Neural cell (in vitro differentiated cells): ENCODE measurements around the gene GRIA1.

ENCODE experiments used
- CTCF ChIP-seq: fragments of 450-650 bp; IDR thresholded peaks from 2 replicates; pipeline ENCODE4 v1.5.1; 2014; ENCODE audit warnings: antibody characterized with exemption, mild to moderate bottlenecking, moderate library complexity; ENCODE audit not compliant: poor library complexity, severe bottlenecking
- EP300 ChIP-seq: fragments of 450-650 bp; conservative IDR thresholded peaks from 2 replicates; pipeline ENCODE4 v1.6.1; 2014; ENCODE audit warnings: antibody characterized with exemption, mild to moderate bottlenecking, moderate library complexity; ENCODE audit not compliant: poor library complexity, severe bottlenecking
- EZH2 ChIP-seq: fragments of 200-600, 300-800 bp; shearing (Covaris generic), sonication (generic); IDR thresholded peaks from 2 replicates; pipeline ENCODE4 v1.6.1; 2014; ENCODE audit warnings: antibody characterized with exemption, low read length, borderline replicate concordance, mild to moderate bottlenecking; ENCODE audit not compliant: insufficient read depth, poor library complexity, severe bottlenecking
- TF ChIP-seq, protein P1 (sequence below): IDR thresholded peaks from 2 replicates; pipeline ENCODE4 v1.6.1; 2012; ENCODE audit warnings: borderline replicate concordance

DNA sequence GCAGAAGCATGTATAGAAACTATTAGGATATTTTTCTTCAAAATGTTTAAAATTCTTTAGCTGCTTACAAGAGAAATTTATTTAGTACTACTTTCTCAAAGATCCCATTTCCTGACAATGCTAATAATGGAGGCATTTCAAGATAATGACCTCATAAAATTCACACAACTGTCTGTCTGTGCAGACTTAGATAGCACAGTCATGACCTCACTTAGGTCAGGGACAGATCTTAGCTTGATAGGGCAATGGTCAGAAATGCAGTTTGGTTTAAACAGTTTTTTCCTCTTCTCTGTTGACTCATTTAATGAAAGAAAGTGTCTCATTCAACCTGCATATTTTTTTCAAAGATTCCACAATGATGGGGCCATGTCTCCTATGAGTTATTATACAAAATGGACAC lies 128.4 kb downstream of the GRIA1 start:
- no peak for TF ChIP-seq CTCF
- TF ChIP-seq, protein P1, sequence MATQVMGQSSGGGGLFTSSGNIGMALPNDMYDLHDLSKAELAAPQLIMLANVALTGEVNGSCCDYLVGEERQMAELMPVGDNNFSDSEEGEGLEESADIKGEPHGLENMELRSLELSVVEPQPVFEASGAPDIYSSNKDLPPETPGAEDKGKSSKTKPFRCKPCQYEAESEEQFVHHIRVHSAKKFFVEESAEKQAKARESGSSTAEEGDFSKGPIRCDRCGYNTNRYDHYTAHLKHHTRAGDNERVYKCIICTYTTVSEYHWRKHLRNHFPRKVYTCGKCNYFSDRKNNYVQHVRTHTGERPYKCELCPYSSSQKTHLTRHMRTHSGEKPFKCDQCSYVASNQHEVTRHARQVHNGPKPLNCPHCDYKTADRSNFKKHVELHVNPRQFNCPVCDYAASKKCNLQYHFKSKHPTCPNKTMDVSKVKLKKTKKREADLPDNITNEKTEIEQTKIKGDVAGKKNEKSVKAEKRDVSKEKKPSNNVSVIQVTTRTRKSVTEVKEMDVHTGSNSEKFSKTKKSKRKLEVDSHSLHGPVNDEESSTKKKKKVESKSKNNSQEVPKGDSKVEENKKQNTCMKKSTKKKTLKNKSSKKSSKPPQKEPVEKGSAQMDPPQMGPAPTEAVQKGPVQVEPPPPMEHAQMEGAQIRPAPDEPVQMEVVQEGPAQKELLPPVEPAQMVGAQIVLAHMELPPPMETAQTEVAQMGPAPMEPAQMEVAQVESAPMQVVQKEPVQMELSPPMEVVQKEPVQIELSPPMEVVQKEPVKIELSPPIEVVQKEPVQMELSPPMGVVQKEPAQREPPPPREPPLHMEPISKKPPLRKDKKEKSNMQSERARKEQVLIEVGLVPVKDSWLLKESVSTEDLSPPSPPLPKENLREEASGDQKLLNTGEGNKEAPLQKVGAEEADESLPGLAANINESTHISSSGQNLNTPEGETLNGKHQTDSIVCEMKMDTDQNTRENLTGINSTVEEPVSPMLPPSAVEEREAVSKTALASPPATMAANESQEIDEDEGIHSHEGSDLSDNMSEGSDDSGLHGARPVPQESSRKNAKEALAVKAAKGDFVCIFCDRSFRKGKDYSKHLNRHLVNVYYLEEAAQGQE: no peak
- no peak for TF ChIP-seq EZH2
- no peak for TF ChIP-seq EP300
